Sigmoid colon (tissue), 4 donors: ENCODE results near the gene NSA2.

ENCODE experiments used
- CTCF ChIP-seq, 4 experiments: fragments of 450-650 bp in 3 of 4; fragments of 200-600 bp in 1 of 4; IDR thresholded peaks; one replicate each; pipeline ENCODE4 v1.5.1; 2016 to 2019; ENCODE audit warnings: antibody characterized with exemption in 4 of 4, mild to moderate bottlenecking in 3 of 4, moderate library complexity in 2 of 4
- EP300 ChIP-seq, 4 donors: sonication (generic); formaldehyde crosslinking; IDR thresholded peaks; one replicate each; pipeline ENCODE4 v1.6.1; 2017; ENCODE audit warnings: antibody characterized with exemption in 4 of 4
- POLR2A ChIP-seq, 2 donors: fragments of 450-650 bp; IDR thresholded peaks; one replicate each; pipeline ENCODE4 v1.6.1; 2016; ENCODE audit warnings: antibody characterized with exemption in 2 of 2, mild to moderate bottlenecking in 2 of 2, moderate library complexity in 2 of 2

GRCh38 chr5:74810915-74811314 is 43.9 kb downstream of the NSA2 start:
- no peak for TF ChIP-seq CTCF (IDR thresholded peaks at IDR 0.05)
- TF ChIP-seq POLR2A (IDR thresholded peaks at IDR 0.05), result no peak
- TF ChIP-seq EP300 (IDR thresholded peaks at IDR 0.05), result no peak
